CD14-positive monocyte (primary cell): ENCODE measurements around the gene ARID4B. TPM values are rescaled to one million over a fixed set of nuclear protein-coding genes. Genes with fewer than 3 reads are reported as not detected.

ENCODE experiments used
- DNase-seq, 3 donors: peaks; one replicate each; pipeline ENCODE4 v3.0.0-alpha.2; 2011 to 2022
- H2AFZ ChIP-seq: 2 replicates; pipeline ENCODE4 v1.6.0; 2012; ENCODE audit warnings: mild to moderate bottlenecking, low read depth, low read length, inconsistent platforms; ENCODE audit not compliant: insufficient read depth, poor library complexity, severe bottlenecking
- H3K27ac ChIP-seq, 2 donors: 1 replicate in 1 of 2; 2 replicates in 1 of 2; pipeline ENCODE4 v1.5.1; 2012 to 2013; ENCODE audit warnings: low read length in 2 of 2, control low read depth in 1 of 2, inconsistent platforms in 1 of 2, low read depth in 1 of 2, mild to moderate bottlenecking in 1 of 2
- H3K27me3 ChIP-seq, 2 donors: one replicate each; pipeline versions ENCODE4 v1.6.0 to v1.6.1; 2011 to 2013; ENCODE audit warnings: low read length in 2 of 2; ENCODE audit not compliant: control insufficient read depth in 2 of 2, insufficient read depth in 2 of 2
- H3K36me3 ChIP-seq, 2 donors: replicated peaks in 1 of 2; 1 replicate in 1 of 2; 2 replicates in 1 of 2; pipeline versions ENCODE4 v1.5.1 to v1.6.1; 2012 to 2013; ENCODE audit warnings: low read length in 2 of 2, control low read depth in 1 of 2, inconsistent platforms in 1 of 2, mild to moderate bottlenecking in 1 of 2; ENCODE audit not compliant: insufficient read depth in 2 of 2, control insufficient read depth in 1 of 2
- H3K4me1 ChIP-seq, 2 donors: 1 replicate in 1 of 2; 2 replicates in 1 of 2; pipeline versions ENCODE4 v1.5.1 to v1.6.1; 2012 to 2013; ENCODE audit warnings: low read length in 2 of 2, control low read depth in 1 of 2, inconsistent platforms in 1 of 2, mild to moderate bottlenecking in 1 of 2, moderate library complexity in 1 of 2; ENCODE audit not compliant: insufficient read depth in 2 of 2, control insufficient read depth in 1 of 2
- H3K4me2 ChIP-seq: replicated peaks from 2 replicates; pipeline ENCODE3; 2012; ENCODE audit warnings: low read length, moderate library complexity, mild to moderate bottlenecking; ENCODE audit not compliant: poor library complexity, severe bottlenecking; ENCODE audit errors: extremely low read depth
- H3K4me3 ChIP-seq, 3 experiments: fragments of 200-600 bp in 1 of 3; sonication (generic) in 1 of 3; replicated peaks in 1 of 3; 1 replicate in 2 of 3; 2 replicates in 1 of 3; pipeline ENCODE4 v1.5.1; 2011 to 2013; ENCODE audit warnings: low read length in 3 of 3, mild to moderate bottlenecking in 3 of 3, control low read depth in 2 of 3, low read depth in 2 of 3, inconsistent platforms in 1 of 3, moderate library complexity in 1 of 3
- H3K79me2 ChIP-seq: 2 replicates; pipeline ENCODE4 v1.6.0; 2012; ENCODE audit warnings: mild to moderate bottlenecking, control low read depth, inconsistent platforms, low read length, moderate library complexity; ENCODE audit not compliant: insufficient read depth
- H3K9ac ChIP-seq: 2 replicates; pipeline ENCODE4 v1.6.0; 2017; ENCODE audit warnings: low read length, mild to moderate bottlenecking; ENCODE audit not compliant: insufficient read depth, poor library complexity, severe bottlenecking
- H3K9me3 ChIP-seq, 2 donors: replicated peaks in 1 of 2; 1 replicate in 1 of 2; 2 replicates in 1 of 2; pipeline versions ENCODE4 v1.5.1 to v1.6.1; 2012 to 2013; ENCODE audit warnings: low read length in 2 of 2, control low read depth in 1 of 2; ENCODE audit not compliant: control insufficient read depth in 1 of 2, insufficient read depth in 1 of 2
- H4K20me1 ChIP-seq: 2 replicates; pipeline ENCODE4 v1.6.0; 2012; ENCODE audit warnings: mild to moderate bottlenecking, low read length, control low read depth, moderate library complexity; ENCODE audit not compliant: insufficient read depth
- H3K27ac Mint-ChIP-seq, 7 donors: one replicate each; pipeline ENCODE4 v1.8.0; 2020; ENCODE audit warnings: mild to moderate bottlenecking in 7 of 7, mixed read lengths in 7 of 7, moderate library complexity in 6 of 7, inconsistent platforms in 2 of 7
- H3K27me3 Mint-ChIP-seq, 3 donors: one replicate each; pipeline ENCODE4 v1.8.0; 2021 to 2022; ENCODE audit warnings: low read depth in 3 of 3, mild to moderate bottlenecking in 3 of 3, mixed read lengths in 3 of 3, moderate library complexity in 3 of 3, inconsistent platforms in 1 of 3
- H3K36me3 Mint-ChIP-seq, 2 donors: one replicate each; pipeline ENCODE4 v1.8.0; 2020; ENCODE audit warnings: mixed read lengths in 2 of 2, inconsistent platforms in 1 of 2, mild to moderate bottlenecking in 1 of 2
- H3K4me1 Mint-ChIP-seq: one replicate; pipeline ENCODE4 v1.8.0; 2020; ENCODE audit warnings: mild to moderate bottlenecking, mixed read lengths
- H3K4me3 Mint-ChIP-seq, 2 donors: one replicate each; pipeline ENCODE4 v1.8.0; 2020; ENCODE audit warnings: mild to moderate bottlenecking in 2 of 2, mixed read lengths in 2 of 2, moderate library complexity in 1 of 2
- H3K9me3 Mint-ChIP-seq, 7 donors: one replicate each; pipeline ENCODE4 v1.8.0; 2020 to 2022; ENCODE audit warnings: mixed read lengths in 7 of 7, mild to moderate bottlenecking in 6 of 7, moderate library complexity in 6 of 7, inconsistent platforms in 2 of 7
- WGBS: methylation state at CpG from one replicate; pipeline ENCODE4 v1.1.5; 2013; ENCODE audit warnings: missing lambda C conversion rate; ENCODE audit not compliant: insufficient coverage; 5-methylcytosine and 5-hydroxymethylcytosine counted together
- intact Hi-C, 2 donors: fragments of 100-400 bp; cut with micrococcal nuclease; formaldehyde crosslinking; loops; one replicate each; pipeline versions ENCODE4 v1.15.0 to v1.15.1; 2023
- polyA plus RNA-seq, 3 donors: library from polyadenylated mRNA; depleted of rRNA in 1 of 3; unstranded in 2 of 3; stranded (reverse) in 1 of 3; fragments of 300-500 nt in 2 of 3; fragments of >200 nt in 1 of 3; fragmentation: Illumina TruSeq in 2 of 3; gene quantifications; 1 replicate in 2 of 3; 2 replicates in 1 of 3; pipeline ENCODE4 v1.2.3, GENCODE V29; 2012 to 2021
- TF ChIP-seq, protein P1 (sequence below): fragments of 200-600 bp; IDR thresholded peaks from one replicate; pipeline ENCODE4 v1.8.0; 2022; ENCODE audit warnings: antibody characterized with exemption, mild to moderate bottlenecking

Gene ARID4B
- polyA plus RNA-seq, 3 donors, result 9.3 to 15.4 (median 11.1) TPM

DNA sequence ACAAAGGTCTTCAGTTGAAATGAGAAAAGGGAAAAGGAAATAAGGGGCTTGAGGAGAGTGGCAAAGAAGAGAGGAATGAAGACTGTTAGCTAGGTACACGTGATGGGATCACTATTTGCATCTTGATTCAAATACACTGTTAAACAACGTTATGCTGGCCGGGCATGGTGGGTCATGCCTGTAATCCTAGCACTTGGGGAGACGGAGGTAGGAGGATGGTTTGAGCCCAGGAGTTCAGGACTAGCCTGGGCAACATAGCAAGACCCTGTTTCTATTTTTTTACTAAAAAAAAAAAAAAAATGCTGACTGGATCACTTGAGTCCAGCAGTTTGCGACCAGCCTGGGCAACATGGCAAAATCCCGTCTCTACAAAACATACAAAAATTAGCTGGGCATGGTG lies 169.3 kb downstream of the ARID4B start:
- H4K20me1 ChIP-seq, result peaks cover 7% of the 10 kb centered on the region
- Mint-ChIP-seq H3K36me3 (peaks cover 19 to 32% of the 10 kb centered on the region in 2 donors), H3K9me3 (peaks cover 0 to 2% (median 0%) of the 10 kb centered on the region in 7 donors), H3K27me3 (no peaks in the 10 kb centered on the region), H3K4me3 (no peak overlapping the region), H3K27ac (no peak overlapping the region), H3K4me1 (peaks cover 12% of the 10 kb centered on the region)
- peaks cover 14 to 23% of the 10 kb centered on the region in 2 donors for H3K4me1 ChIP-seq
- H3K9me3 ChIP-seq, result no peaks in the 10 kb centered on the region
- peaks cover 39 to 50% of the 10 kb centered on the region in 2 donors for H3K36me3 ChIP-seq
- intact Hi-C loops, result no loop called here
- no peak for DNase-seq
- TF ChIP-seq, protein P1, sequence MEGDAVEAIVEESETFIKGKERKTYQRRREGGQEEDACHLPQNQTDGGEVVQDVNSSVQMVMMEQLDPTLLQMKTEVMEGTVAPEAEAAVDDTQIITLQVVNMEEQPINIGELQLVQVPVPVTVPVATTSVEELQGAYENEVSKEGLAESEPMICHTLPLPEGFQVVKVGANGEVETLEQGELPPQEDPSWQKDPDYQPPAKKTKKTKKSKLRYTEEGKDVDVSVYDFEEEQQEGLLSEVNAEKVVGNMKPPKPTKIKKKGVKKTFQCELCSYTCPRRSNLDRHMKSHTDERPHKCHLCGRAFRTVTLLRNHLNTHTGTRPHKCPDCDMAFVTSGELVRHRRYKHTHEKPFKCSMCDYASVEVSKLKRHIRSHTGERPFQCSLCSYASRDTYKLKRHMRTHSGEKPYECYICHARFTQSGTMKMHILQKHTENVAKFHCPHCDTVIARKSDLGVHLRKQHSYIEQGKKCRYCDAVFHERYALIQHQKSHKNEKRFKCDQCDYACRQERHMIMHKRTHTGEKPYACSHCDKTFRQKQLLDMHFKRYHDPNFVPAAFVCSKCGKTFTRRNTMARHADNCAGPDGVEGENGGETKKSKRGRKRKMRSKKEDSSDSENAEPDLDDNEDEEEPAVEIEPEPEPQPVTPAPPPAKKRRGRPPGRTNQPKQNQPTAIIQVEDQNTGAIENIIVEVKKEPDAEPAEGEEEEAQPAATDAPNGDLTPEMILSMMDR, result no peak
- H3K79me2 ChIP-seq, result peaks cover 47% of the 10 kb centered on the region
- no peak overlapping the region for H3K4me2 ChIP-seq
- WGBS, result 100% methylated on average over 1 of the region's 6 CpGs
- H2AFZ ChIP-seq, result no peak overlapping the region
- H3K27ac ChIP-seq, result no peak overlapping the region
- H3K9ac ChIP-seq, result no peak overlapping the region
- no peaks in the 10 kb centered on the region for H3K27me3 ChIP-seq
- no peak overlapping the region for H3K4me3 ChIP-seq

DNA sequence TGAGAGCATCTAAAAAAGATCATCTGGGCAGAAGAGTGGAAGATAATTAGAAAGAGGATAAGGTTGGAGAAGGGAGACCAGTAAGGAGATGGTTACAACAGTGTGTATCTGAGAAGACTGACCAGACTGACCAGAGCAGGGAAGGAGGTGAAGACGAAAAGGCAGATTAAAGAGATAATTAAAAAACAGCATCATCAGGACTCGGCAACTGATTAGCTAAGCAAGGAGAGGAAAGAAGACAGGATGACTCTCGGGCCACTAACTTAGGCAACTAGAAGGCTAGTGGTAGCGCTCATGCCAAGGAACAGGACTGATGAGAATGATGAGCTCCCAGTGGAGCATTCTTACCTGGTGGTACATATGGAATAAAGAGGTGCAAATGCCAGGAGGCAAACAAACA lies 170.8 kb downstream of the ARID4B start:
- no peak overlapping the region for H3K4me3 ChIP-seq
- no peak overlapping the region for H3K4me2 ChIP-seq
- H3K4me1 Mint-ChIP-seq, result peaks cover 12% of the 10 kb centered on the region

More for the DNA sequence above, 170.8 kb downstream of the ARID4B start:
- H3K27me3 Mint-ChIP-seq, result no peaks in the 10 kb centered on the region
- TF ChIP-seq, protein P1, result no peak
- intact Hi-C loops, result no loop called here
- Histone ChIP-seq H3K36me3 (peaks cover 53 to 65% of the 10 kb centered on the region in 2 donors), H3K9ac (no peak overlapping the region), H3K79me2 (peaks cover 47% of the 10 kb centered on the region), H3K9me3 (no peaks in the 10 kb centered on the region), H2AFZ (no peak overlapping the region), H3K4me1 (peaks cover 14 to 23% of the 10 kb centered on the region in 2 donors), H4K20me1 (peaks cover 7% of the 10 kb centered on the region), H3K27me3 (no peaks in the 10 kb centered on the region), H3K27ac (no peak overlapping the region)
- peaks cover 32 to 47% of the 10 kb centered on the region in 2 donors for H3K36me3 Mint-ChIP-seq
- WGBS, result 100% methylated on average over 4 of the region's 4 CpGs
- H3K4me3 Mint-ChIP-seq, result no peak overlapping the region
- H3K27ac Mint-ChIP-seq, result no peak overlapping the region
- H3K9me3 Mint-ChIP-seq, result peaks cover 0 to 2% (median 0%) of the 10 kb centered on the region in 7 donors
- no peak for DNase-seq
